Measurements from ENCODE around the gene METTL2A.
A peak's percentile ranks its signal among the peaks of the same experiment; 100 is the strongest.
"Not testable (repeated sequence)": the region's sequence is repeated elsewhere in the genome, so short reads cannot be mapped to it uniquely, and the experiment has no call there.

The METTL2A gene, protein sequence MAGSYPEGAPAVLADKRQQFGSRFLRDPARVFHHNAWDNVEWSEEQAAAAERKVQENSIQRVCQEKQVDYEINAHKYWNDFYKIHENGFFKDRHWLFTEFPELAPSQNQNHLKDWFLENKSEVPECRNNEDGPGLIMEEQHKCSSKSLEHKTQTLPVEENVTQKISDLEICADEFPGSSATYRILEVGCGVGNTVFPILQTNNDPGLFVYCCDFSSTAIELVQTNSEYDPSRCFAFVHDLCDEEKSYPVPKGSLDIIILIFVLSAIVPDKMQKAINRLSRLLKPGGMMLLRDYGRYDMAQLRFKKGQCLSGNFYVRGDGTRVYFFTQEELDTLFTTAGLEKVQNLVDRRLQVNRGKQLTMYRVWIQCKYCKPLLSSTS

DNA sequence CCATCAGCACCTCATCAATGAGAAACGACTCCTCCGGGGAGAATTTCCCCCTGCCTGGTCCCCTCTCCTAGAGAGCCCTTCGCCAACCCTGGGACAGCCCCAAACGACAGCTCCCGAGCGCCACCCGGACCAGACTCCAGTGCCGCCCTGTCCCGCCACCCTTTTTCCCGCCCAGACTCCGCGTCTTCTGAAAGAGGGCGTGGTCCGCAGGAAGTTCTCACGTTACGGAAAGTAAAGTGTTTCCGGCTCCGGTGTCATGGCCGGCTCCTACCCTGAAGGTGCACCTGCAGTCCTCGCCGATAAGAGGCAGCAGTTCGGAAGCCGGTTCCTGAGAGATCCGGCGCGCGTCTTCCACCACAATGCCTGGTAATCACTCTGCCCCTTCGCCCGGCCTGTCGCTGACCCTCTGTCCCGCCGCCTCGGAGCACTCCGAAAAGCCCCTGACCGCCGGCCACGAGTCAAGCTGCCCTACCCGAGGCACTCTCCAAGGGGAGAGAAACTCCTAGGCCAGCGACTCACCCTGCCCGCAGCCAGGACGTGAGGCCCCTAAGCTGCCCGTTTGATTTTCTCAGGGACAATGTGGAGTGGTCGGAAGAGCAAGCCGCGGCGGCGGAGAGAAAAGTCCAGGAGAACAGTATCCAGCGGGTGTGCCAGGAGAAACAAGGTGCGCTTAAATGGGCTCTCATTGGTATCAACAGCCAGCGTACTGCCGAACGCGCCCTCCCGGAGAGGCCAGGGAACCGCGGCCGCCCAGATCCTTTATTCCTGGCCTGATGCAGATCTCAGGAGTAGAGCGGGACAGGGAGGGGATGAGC, at the start of gene METTL2A:
TSS of gene METTL2A (plus strand) at position 251 of the 815 bp plus-strand sequence. CDS start at position 257, 6 bp downstream.
- peak; percentile 69 to 70 for DNase-seq (ENCODE audit: low read depth in 2 of 2)

DNA sequence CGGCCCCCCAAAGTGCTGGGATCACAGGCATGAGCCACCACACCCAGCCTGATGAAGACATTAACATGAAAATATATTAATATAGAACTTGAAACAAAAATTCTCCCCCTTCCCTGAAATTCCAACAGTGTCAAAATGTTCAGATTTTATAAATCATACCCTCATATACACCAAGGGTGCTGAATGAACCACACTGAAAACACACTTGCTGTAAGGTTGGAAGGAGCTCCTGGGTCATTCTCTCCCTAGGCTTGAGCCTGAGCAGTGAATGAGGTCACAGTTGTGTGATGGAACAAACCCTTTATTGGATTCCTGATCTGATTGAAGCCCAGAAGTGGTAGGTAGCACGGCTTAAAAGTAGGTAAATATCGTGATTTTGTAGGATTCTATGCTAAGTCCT, 43.4 kb upstream of the METTL2A start, which contains the start of gene EFCAB3:
TSS of gene EFCAB3 (plus strand) at position 301 of the 400 bp plus-strand sequence. CDS start 2,427 bp downstream, outside the sequence.
- no peak for DNase-seq (ENCODE audit: low read depth in 2 of 2)

DNA sequence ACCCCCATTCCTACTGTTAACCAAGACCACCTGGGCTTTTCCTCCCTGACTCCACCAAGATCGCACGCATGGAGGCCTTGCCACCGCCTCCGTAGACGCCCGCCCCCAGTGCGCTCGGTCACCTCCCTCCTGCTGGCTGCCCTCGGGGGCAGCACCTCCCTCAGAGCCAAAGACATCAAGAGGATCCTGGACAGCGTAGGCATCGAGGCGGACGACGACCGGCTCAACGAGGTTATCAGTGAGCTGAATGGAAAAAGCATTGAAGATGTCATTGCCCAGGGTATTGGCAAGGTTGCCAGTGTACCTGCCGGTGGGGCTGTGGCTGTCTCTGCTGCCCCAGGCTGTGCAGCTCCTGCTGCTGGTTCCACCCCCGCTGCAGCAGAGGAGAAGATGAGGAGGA, 42.1 kb upstream of the METTL2A start:
- no peak for DNase-seq (ENCODE audit: low read depth in 2 of 2)

DNA sequence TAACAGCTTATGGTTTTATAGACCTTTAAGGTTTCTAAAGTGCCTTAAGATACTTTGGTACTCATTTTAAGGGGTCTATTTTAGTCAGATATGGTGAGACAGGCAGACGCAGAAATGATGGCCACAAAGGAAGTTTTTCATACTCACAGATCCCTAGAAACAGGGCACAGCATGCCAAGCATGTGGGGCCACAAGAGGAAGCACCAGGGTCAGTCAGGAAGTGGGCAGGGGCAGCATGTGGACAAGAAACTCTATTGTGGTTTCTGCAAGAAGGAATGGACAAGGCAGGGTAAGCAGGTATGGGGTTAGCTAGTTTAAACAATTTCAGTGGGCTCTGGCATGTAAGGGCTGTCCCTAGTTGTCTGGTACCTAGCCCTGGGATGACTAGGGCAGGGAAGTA, 34.8 kb upstream of the METTL2A start:
- no peak for DNase-seq (ENCODE audit: low read depth in 2 of 2)

DNA sequence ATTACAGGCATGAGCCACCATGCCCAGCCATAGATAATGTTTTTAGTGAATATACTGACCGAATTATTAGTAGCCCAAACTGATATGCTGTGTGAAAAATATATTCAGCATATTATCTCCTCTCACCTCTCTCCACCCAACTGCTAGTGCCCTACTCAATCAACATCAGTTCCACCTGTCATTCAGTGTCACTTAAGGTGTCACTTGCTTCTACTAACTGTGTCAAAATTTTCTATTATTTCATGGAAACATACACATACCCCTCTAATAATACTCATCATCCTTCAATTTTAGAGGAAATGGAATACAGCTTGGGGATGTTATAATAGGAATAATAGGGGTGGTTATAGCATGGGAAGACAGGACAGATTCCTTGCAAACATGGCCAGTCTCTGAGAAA, 30.8 kb upstream of the METTL2A start:
- no peak for DNase-seq (ENCODE audit: low read depth in 2 of 2)

DNA sequence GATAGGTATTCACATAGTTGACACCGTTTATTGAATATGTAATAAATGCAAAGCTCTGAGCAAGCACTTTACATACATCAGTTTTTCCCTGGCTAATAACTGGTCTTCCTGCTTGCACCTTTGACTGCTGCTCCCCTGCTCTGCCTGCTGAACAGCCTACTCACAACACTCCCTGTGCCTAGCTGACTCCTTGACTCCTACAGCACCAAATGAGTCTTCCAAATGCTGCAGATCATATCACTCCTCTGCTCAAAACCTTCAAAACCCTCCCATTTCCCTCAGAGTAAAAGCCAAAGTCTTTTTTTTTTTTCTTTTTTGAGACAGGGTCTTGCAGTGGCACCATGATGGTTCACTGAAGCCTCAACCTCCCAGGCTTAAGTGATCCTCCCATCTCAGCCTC, 24.8 kb upstream of the METTL2A start:
- DNase-seq (ENCODE audit: low read depth in 2 of 2) = no peak

DNA sequence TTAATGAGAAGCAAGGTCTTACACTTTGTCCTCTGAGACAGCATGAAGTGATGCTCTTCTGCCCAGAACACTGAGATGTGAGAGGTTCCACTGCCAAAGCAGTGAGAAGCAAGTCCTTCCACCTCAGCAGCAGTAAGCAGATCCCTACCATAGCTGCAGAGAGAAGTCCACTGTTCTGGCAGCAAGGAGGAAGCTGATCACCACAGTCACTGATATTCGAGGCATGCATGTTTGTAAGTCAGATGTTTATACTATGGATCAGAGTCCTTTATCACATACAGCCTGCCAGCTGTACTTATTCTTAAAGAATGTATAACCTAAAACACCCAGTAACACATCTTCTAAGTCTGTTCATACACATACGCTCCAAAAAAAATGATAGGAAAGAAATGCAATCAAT, 18.2 kb upstream of the METTL2A start:
- DNase-seq (ENCODE audit: low read depth in 2 of 2) = no peak

DNA sequence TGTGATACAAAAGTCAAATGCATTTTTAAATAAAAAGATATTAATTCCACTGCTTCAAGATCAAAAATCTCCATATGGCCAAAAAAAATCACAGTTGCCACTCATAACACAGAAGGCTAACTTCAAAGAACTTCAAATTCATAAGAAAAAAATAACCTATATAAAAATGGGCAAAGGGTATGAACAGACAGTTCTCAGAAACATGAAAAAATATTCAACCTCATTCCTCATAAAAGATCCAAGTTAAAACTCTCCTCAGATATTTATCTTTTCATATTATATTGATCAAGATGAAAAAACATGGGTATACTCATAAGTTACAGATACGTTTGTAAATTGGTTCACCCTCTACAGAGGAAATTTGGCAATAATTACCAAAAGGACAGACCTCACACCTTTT, 10.6 kb upstream of the METTL2A start:
- DNase-seq (ENCODE audit: low read depth in 2 of 2) = not testable (repeated sequence)

DNA sequence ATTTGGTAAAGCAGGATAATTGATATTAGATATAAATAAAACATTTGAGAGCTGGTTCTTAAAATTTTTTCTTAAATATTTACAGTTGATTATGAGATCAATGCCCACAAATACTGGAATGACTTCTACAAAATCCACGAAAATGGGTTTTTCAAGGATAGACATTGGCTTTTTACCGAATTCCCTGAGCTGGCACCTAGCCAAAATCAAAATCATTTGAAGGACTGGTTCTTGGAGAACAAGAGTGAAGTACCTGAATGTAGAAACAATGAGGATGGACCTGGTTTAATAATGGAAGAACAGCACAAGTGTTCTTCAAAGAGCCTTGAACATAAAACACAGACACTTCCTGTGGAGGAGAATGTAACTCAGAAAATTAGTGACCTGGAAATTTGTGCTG, 2.5 kb downstream of the METTL2A start:
- DNase-seq (ENCODE audit: low read depth in 2 of 2) = not testable (repeated sequence)

DNA sequence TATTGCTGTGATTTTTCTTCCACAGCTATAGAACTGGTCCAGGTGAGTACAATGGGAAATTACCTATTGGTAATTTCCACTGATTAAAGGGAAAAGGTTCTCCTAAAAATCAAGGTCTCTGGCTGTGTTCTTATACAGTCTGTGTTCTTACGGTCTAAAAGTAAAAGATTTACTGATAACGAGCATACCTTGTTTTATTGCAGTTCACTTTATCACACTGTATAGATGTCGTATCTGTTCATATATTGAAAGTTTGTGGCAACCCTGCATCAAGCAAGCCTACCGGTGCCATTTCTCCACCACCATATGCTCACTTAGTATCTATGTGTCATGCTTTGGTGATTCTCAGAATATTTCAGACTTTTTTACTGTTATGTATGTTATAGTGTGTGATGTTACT, 11.6 kb downstream of the METTL2A start:
- not testable (repeated sequence) for DNase-seq (ENCODE audit: low read depth in 2 of 2)

DNA sequence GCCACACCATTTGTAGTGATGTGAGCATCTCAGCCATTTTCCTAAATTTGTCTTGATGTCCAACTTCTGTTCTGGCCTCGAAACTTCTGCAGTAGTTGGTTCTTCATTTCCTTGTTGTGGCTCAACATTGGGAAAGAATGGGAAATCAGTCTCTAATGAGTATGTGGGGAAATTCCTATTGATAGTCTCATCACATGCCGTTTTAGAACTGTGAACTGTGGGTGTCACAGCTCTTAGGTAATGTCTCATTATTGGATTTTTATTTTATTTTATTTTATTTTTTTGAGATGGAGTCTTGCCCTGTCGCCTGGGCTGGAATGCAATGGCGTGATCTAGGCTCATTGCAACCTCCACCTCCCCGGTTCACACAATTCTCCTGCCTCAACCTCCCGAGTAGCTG, 17.5 kb downstream of the METTL2A start:
- not testable (repeated sequence) for DNase-seq (ENCODE audit: low read depth in 2 of 2)

DNA sequence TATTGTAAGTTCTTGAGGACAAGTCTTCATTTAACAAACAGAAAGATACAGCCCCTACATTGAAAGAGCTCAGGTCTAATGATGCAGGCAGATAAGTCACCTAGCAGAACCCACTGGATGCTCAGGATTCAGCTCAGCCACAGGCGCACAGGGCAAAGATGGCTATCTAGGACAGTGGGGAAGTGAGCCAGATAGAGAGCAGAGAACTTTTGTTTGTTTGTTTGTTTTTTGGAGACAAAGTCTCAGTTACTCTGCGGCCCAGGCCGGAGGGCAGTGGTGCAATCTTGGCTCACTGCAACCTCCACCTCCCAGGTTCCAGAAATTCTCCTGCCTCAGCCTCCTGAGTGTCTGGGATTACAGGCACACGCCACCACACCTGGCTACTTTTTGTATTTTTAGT, 20.4 kb downstream of the METTL2A start:
- DNase-seq (ENCODE audit: low read depth in 2 of 2) = no peak

DNA sequence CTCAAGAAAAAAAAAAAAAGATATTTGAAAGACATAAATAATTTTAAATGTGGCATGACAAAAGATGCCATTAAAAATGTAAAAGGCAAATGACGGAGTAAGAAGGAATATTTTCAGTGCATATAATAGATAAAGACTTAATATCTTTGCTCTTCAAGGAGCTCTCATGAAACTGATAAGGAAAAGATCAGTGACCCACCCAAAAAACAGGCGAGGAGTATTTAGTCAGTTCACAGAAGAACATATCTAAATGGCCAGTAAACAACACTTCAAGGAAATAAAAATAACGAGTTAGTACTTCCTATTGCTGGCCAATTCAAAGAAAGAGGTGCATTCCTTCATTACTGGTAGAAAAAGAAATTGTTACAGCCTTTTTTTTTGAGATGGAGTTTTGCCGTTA, 22.1 kb downstream of the METTL2A start:
- DNase-seq (ENCODE audit: low read depth in 2 of 2) = not testable (repeated sequence)

DNA sequence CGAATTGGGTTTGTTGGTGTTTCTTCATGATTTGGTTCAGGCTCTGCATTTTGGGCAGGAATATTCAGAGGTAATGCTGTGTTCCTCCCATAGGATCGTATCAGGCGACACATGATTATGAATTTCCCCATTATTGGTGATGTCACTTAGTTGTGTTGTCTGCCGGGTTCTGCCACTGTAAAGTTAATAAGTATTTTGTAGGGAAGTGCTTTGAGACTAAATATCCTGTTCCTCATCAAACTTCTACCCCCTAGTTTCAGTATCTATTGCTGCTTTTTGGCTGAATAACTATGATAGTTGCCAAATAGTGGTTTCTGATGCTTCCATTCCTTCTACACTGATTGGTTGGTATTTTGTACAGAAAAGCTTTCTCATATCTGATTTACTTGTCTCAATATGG, 28.5 kb downstream of the METTL2A start:
- DNase-seq (ENCODE audit: low read depth in 2 of 2) = not testable (repeated sequence)

DNA sequence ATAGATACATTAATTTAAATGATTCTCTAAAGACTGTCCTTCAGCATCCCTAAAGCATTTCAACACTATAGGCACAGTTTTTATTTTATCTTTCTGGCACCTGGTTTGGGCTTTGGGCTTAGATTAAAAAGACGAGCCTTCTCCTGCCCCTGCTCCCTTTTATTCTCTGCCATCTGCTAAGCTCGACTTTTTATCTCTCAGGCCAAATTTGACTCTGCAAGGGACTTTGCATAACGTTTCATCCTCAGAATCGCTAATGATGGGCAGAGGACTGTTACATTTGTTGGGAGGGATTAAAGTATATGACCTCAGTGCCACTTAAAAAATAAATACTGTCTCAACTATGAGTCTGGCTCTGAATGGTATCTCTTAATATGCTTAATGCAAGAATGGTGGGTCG, 29.3 kb downstream of the METTL2A start:
- not testable (repeated sequence) for DNase-seq (ENCODE audit: low read depth in 2 of 2)

DNA sequence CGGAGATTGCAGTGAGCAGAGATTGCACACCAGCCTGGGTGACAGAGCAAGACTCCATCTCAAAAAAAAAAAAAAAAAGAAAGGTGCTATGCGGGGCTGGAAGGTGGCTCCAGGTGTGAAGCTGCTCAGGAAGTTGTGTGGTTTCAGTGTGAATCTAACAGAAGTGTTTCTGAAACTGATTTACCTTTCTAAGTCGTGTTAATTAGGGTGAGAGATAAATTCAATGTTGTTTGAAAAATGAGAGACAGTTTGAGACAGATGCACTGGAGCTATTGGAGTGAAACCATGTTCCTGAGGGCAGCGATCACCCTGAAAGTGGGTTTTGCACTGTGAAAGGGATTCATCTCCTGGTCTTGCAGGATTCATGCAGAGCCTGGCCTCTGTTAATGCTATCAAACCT, 30.0 kb downstream of the METTL2A start:
- not testable (repeated sequence) for DNase-seq (ENCODE audit: low read depth in 2 of 2)

DNA sequence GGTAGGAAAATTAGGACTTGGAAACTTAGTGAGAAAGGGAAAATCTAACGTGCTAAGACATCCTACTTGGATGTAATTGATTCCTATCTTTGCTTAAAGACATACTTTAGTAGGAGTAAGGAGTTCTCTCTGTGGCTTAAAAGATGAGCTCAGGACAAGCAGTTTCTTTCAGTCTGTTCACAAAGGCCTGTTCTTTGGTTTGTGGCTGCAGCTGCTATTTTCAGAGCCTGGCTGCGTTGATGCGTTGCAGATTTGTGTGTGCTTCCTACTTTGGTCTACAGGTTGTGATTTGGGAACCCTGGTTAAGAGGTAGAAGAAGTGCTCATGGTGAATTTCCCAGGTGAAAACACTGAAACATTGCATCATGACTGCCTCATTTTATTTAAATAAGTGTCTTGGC, 30.4 kb downstream of the METTL2A start:
- DNase-seq (ENCODE audit: low read depth in 2 of 2) = not testable (repeated sequence)

DNA sequence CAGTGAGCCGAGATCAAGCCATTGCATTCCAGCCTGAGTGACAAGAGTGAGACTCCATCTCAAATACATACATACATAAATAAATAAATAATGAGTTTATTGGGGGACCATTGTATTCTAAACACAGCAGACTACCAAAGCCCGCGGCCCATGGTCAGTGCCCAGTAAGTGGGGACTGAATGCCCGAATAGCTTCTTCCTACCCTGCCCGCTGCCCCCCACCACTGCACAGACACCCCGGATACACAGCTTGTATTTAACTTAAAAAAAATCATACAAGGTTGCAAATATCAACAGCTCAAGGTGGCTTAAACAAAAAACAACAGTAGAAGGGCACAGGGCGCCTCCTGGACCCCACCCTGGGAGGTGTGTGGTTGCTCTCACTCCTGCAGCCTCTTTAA, 32.3 kb downstream of the METTL2A start:
- no peak for DNase-seq (ENCODE audit: low read depth in 2 of 2)

DNA sequence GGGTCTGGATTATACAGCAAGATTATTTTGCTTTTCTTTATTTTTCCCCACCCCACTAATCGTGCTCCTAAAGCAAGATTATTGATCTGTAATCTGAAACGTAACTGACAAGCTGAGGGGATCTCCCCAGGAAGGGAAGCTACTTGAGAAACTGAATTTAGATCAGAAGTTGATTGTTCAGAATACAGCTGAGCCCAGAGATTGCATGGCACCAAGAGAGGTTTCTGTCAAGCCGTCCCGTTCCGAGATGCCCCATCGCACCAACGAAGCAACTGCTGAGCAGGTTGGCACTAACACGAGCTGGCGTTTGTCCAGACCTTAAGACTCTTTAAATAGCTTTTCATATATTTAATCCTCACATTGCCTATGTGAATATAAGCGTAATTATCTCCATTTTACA, 34.8 kb downstream of the METTL2A start:
- not testable (repeated sequence) for DNase-seq (ENCODE audit: low read depth in 2 of 2)

DNA sequence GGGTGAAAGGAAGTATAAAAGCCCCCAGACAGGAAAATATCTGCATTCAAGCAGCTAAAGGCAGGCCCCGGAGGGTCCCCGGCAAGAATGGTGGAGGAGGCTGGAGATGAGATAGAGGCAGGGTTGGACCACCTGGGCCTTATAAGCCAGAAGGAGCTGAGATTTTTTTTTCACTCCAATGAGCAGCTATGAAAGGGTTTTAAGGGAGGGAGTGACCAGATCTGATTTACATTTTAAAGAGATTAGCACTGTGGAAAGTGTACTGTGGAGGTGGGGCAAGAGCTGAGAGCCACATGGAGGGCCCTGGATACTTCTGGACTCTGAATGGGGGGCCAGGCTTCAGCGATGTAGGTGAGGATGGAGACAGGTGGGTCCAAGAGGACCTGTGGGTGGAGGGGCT, 40.7 kb downstream of the METTL2A start:
- DNase-seq (ENCODE audit: low read depth in 2 of 2) = not testable (repeated sequence)

DNA sequence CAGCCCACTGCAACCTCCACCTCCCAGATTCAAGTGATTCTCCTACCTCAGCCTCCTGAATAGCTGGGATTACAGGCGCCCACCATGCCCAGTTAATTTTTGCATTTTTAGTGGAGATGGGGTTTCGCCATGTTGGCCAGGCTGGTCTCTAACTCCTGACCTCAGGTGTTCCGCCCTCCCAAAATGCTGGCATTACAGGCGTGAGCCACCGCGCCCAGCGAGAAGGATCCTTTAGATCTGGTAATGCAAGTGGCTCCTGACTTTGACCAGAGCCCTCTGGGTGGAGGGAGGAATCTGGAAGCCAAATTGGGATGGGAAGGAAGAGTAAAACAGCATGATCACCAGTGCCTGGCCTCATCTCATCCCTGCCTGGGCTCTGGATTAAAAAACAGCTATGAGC, 41.6 kb downstream of the METTL2A start:
- DNase-seq (ENCODE audit: low read depth in 2 of 2) = not testable (repeated sequence)

DNA sequence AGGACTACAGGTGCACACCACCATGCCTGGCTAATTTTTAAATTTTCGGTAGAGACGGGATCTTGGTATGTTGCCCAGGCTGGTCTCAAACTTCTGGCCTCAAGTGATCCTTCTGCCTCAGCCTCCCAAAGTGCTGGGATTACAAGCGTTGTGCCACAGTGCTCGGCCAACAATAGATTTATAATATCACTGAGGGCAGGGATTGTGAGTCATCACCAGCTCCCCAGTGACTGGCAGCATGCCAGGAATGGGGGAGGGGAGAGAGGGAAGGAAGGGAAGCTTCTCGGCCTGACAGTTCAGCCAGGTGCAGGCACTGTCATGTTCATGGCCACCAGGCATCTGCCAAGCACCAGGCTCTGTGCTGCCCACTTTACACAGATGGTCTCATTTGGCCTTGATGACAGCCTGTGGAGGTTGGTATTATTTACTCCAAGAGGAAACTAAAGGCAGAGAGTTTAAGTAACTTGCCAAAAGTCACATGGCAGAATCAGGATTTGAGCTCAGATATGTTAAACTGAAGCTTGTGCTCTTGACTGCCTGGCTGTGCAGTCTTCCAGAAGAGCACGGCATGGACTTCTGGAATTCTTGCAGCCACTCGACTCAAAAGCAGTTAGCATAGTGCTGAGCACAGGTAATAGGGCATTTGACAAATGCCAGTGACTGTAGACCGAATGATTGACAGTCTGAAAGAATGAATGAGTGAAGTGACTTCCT, 47.1 kb downstream of the METTL2A start:
- DNase-seq (ENCODE audit: low read depth in 2 of 2) = peak; percentile 58 to 59

All from stimulated activated CD4-positive, alpha-beta T cell treated with anti-CD3 and anti-CD28 coated beads, Interleukin-1b, Interleukin-23, amount 100 ng/mL, for 4 hours (primary cell).